IMR-90 (cell line): ENCODE data around the gene PFAS. TPM values are rescaled to one million over a fixed set of nuclear protein-coding genes. Genes with fewer than 3 reads are reported as not detected.

Experiments used
- ATAC-seq: fragments of 200-7000 bp; cut with Tn5 transposase; 2 replicates; pipeline ENCODE4 v1.9.1; 2020; ENCODE audit warnings: low read depth, mild to moderate bottlenecking, moderate library complexity
- BruUV-seq: library from RNA; stranded (reverse); fragments of 400-500 nt; replicated peaks from 2 replicates; lab custom pipeline; 2021; lab: Mats Ljungman, UMichigan
- CTCF ChIA-PET: fragments of 300-600 bp; formaldehyde crosslinking; extraction: SDS; loops from one replicate; lab custom pipeline; 2021; ENCODE audit warnings: antibody characterized with exemption; lab: Yijun Ruan, JAX
- POLR2A ChIA-PET: fragments of 300-600 bp; sonication (Branson Sonifier 250); formaldehyde crosslinking; loops from one replicate; lab custom pipeline; 2022; ENCODE audit warnings: antibody characterized with exemption; ENCODE audit not compliant: unreplicated experiment; lab: Charles Lee
- DNase-seq: peaks from one replicate; pipeline ENCODE4 v3.0.0; 2013
- H2AFZ ChIP-seq: replicated peaks from 2 replicates; pipeline ENCODE3; 2013; ENCODE audit warnings: low read length, mild to moderate bottlenecking; ENCODE audit not compliant: poor library complexity
- H2AK5ac ChIP-seq: 2 replicates; pipeline ENCODE4 v1.6.1; 2013; ENCODE audit warnings: low read depth, low read length, inconsistent platforms
- H2AK9ac ChIP-seq: replicated peaks from 2 replicates; pipeline ENCODE3; 2013; ENCODE audit warnings: mild to moderate bottlenecking, low read depth, low read length, moderate library complexity; ENCODE audit not compliant: poor library complexity
- H2BK120ac ChIP-seq: 2 replicates; pipeline ENCODE4 v1.6.1; 2013; ENCODE audit warnings: low read depth, low read length, inconsistent platforms
- H2BK15ac ChIP-seq: 3 replicates; pipeline ENCODE4 v1.6.1; 2013; ENCODE audit warnings: low read depth, low read length, inconsistent platforms
- H2BK20ac ChIP-seq: 2 replicates; pipeline ENCODE4 v1.6.1; 2013; ENCODE audit warnings: low read depth, mild to moderate bottlenecking, inconsistent platforms, low read length, moderate library complexity
- H2BK5ac ChIP-seq: 2 replicates; pipeline ENCODE4 v1.6.1; 2013; ENCODE audit warnings: mild to moderate bottlenecking, low read depth, low read length, inconsistent platforms; ENCODE audit not compliant: poor library complexity, severe bottlenecking
- H3K14ac ChIP-seq: replicated peaks from 2 replicates; pipeline ENCODE4 v1.6.1; 2013; ENCODE audit warnings: low read depth, low read length, inconsistent platforms
- H3K18ac ChIP-seq: 2 replicates; pipeline ENCODE4 v1.6.1; 2013; ENCODE audit warnings: low read depth, low read length, control low read depth
- H3K23ac ChIP-seq: 2 replicates; pipeline ENCODE4 v1.6.1; 2013; ENCODE audit warnings: low read depth, low read length, inconsistent platforms
- H3K27ac ChIP-seq: 2 replicates; pipeline ENCODE4 v1.5.1; 2013; ENCODE audit warnings: mild to moderate bottlenecking, control low read depth, low read length; ENCODE audit not compliant: insufficient read depth
- H3K27me3 ChIP-seq: 2 replicates; pipeline ENCODE4 v1.6.1; 2013; ENCODE audit warnings: low read length; ENCODE audit not compliant: control insufficient read depth, insufficient read depth
- H3K36me3 ChIP-seq: 2 replicates; pipeline ENCODE4 v1.6.1; 2013; ENCODE audit warnings: low read length, mixed read lengths; ENCODE audit not compliant: control insufficient read depth, insufficient read depth
- H3K4ac ChIP-seq: 2 replicates; pipeline ENCODE4 v1.6.1; 2013; ENCODE audit warnings: low read depth, low read length, inconsistent platforms
- H3K4me1 ChIP-seq: 2 replicates; pipeline ENCODE4 v1.6.1; 2013; ENCODE audit warnings: low read length, mixed read lengths; ENCODE audit not compliant: control insufficient read depth, insufficient read depth
- H3K4me2 ChIP-seq: 2 replicates; pipeline ENCODE4 v1.6.1; 2013; ENCODE audit warnings: low read depth, mild to moderate bottlenecking, control low read depth, low read length, moderate library complexity
- H3K4me3 ChIP-seq: 2 replicates; pipeline ENCODE4 v1.5.1; 2013; ENCODE audit warnings: low read depth, mild to moderate bottlenecking, control low read depth, low read length, moderate library complexity; ENCODE audit not compliant: insufficient read depth
- H3K56ac ChIP-seq: 2 replicates; pipeline ENCODE4 v1.6.1; 2013; ENCODE audit warnings: low read length, inconsistent platforms; ENCODE audit not compliant: insufficient read depth; ENCODE audit errors: extremely low read depth
- H3K79me1 ChIP-seq, 2 experiments: 2 replicates each; pipeline ENCODE4 v1.6.1; 2013; ENCODE audit warnings: low read length in 2 of 2, inconsistent platforms in 1 of 2, low read depth in 1 of 2
- H3K9ac ChIP-seq: 2 replicates; pipeline ENCODE4 v1.6.1; 2013; ENCODE audit warnings: low read depth, low read length, control low read depth
- H3K9me1 ChIP-seq: 2 replicates; pipeline ENCODE4 v1.6.1; 2013; ENCODE audit warnings: low read length, inconsistent platforms; ENCODE audit not compliant: insufficient read depth
- H3K9me3 ChIP-seq: 2 replicates; pipeline ENCODE4 v1.6.1; 2013; ENCODE audit warnings: low read length; ENCODE audit not compliant: control insufficient read depth, insufficient read depth
- H4K20me1 ChIP-seq: 2 replicates; pipeline ENCODE4 v1.6.1; 2013; ENCODE audit warnings: low read length, inconsistent platforms; ENCODE audit not compliant: insufficient read depth
- H4K5ac ChIP-seq: 2 replicates; pipeline ENCODE4 v1.6.1; 2013; ENCODE audit warnings: mild to moderate bottlenecking, low read depth, low read length, control low read depth
- H4K8ac ChIP-seq, 2 experiments: 2 replicates each; pipeline ENCODE4 v1.6.1; 2013; ENCODE audit warnings: low read depth in 2 of 2, low read length in 2 of 2, control low read depth in 1 of 2, inconsistent platforms in 1 of 2
- H4K91ac ChIP-seq: 2 replicates; pipeline ENCODE4 v1.6.1; 2013; ENCODE audit warnings: low read depth, low read length, inconsistent platforms; ENCODE audit not compliant: insufficient read depth
- BHLHE40 ChIP-seq: fragments of 150-350 bp; IDR thresholded peaks from 2 replicates; pipeline ENCODE4 v1.6.1; 2016; ENCODE audit warnings: mild to moderate bottlenecking, low read depth, low read length
- CEBPB ChIP-seq: IDR thresholded peaks from 2 replicates; pipeline ENCODE4 v1.6.1; 2012; ENCODE audit warnings: low read depth, low read length, improper control_type of control experiment
- CHD1 ChIP-seq: IDR thresholded peaks from 2 replicates; pipeline ENCODE4 v1.6.1; 2012; ENCODE audit warnings: low read depth, low read length, improper control_type of control experiment
- CTCF ChIP-seq: conservative IDR thresholded peaks from 2 replicates; pipeline ENCODE4 v1.5.1; 2012; ENCODE audit warnings: mild to moderate bottlenecking, low read depth, low read length, improper control_type of control experiment
- ELK1 ChIP-seq: fragments of 150-350 bp; IDR thresholded peaks from 2 replicates; pipeline ENCODE4 v1.6.1; 2016; ENCODE audit warnings: low read depth, mild to moderate bottlenecking, low read length, moderate library complexity, borderline replicate concordance
- FOS ChIP-seq: fragments of 150-350 bp; IDR thresholded peaks from 2 replicates; pipeline ENCODE4 v1.6.1; 2016; ENCODE audit warnings: low read depth, low read length
- MAFK ChIP-seq: IDR thresholded peaks from 2 replicates; pipeline ENCODE4 v1.6.1; 2012; ENCODE audit warnings: low read depth, low read length, improper control_type of control experiment
- MAZ ChIP-seq: IDR thresholded peaks from 2 replicates; pipeline ENCODE4 v1.6.1; 2012; ENCODE audit warnings: low read depth, mild to moderate bottlenecking, low read length, improper control_type of control experiment, moderate library complexity, borderline replicate concordance
- NFE2L2 ChIP-seq: fragments of 150-350 bp; IDR thresholded peaks from 2 replicates; pipeline ENCODE4 v1.6.1; 2016; ENCODE audit warnings: low read depth, mild to moderate bottlenecking, low read length
- POLR2A ChIP-seq: IDR thresholded peaks from 2 replicates; pipeline ENCODE4 v1.6.1; 2012; ENCODE audit warnings: mild to moderate bottlenecking, low read depth, low read length
- RAD21 ChIP-seq: IDR thresholded peaks from 2 replicates; pipeline ENCODE4 v1.6.1; 2012; ENCODE audit warnings: low read length, improper control_type of control experiment
- RCOR1 ChIP-seq: IDR thresholded peaks from 2 replicates; pipeline ENCODE4 v1.6.1; 2012; ENCODE audit warnings: mild to moderate bottlenecking, low read length, improper control_type of control experiment; ENCODE audit not compliant: insufficient replicate concordance
- RFX5 ChIP-seq: IDR thresholded peaks from 2 replicates; pipeline ENCODE4 v1.8.0; 2012; ENCODE audit warnings: low read depth, mild to moderate bottlenecking, low read length, moderate library complexity
- SMC3 ChIP-seq: fragments of 150-350 bp; IDR thresholded peaks from 2 replicates; pipeline ENCODE4 v1.6.1; 2016; ENCODE audit warnings: low read depth, mild to moderate bottlenecking, antibody characterized with exemption, low read length, moderate library complexity
- USF2 ChIP-seq: fragments of 150-350 bp; IDR thresholded peaks from 2 replicates; pipeline ENCODE4 v1.6.1; 2017; ENCODE audit warnings: mild to moderate bottlenecking, antibody characterized with exemption, low read length, low read depth
- WGBS, 2 experiments: methylation state at CpG; one replicate each; pipeline versions ENCODE4 v1.1.5 to v1.1.7; 2013; ENCODE audit warnings: missing lambda C conversion rate in 2 of 2; ENCODE audit not compliant: insufficient read length in 1 of 2; ENCODE audit errors: extremely low coverage in 2 of 2; 5-methylcytosine and 5-hydroxymethylcytosine counted together
- dilution Hi-C: fragments of 300-500 bp; cut with HindIII; formaldehyde crosslinking; loops from one replicate; pipeline ENCODE4 v1.14.3; 2018; ENCODE audit warnings: low sequenced_read_pairs; ENCODE audit not compliant: unreplicated experiment
- in situ Hi-C: fragments of 300-500 bp; cut with MboI; formaldehyde crosslinking; loops from 3 replicates; pipeline ENCODE4 v1.14.3; 2019; ENCODE audit warnings: low sequenced_read_pairs, inconsistent platforms, mixed read lengths
- intact Hi-C: fragments of 100-400 bp; cut with micrococcal nuclease; formaldehyde crosslinking; loops from 2 replicates; pipeline ENCODE4 v1.10.0; 2022
- polyA plus RNA-seq, 3 experiments: library from polyadenylated mRNA; depleted of rRNA; stranded (reverse); fragments of >200 nt; gene quantifications; 2 replicates each; pipeline ENCODE4 v1.2.3, GENCODE V29; 2012; ENCODE audit warnings: low replicate concordance in 1 of 3
- total RNA-seq: library from RNA; depleted of rRNA; stranded (reverse); fragments of >200 nt; gene quantifications from 2 replicates; pipeline ENCODE4 v1.2.3, GENCODE V29; 2012

The PFAS gene
- total and polyA plus RNA-seq, 2 of the 4 experiments (the other 2 are of a cell fraction) = 20.7 to 26.2 TPM

- 10% methylated on average over 14 of the region's 15 CpGs; no CpG with 5 or more reads in 1 of the 2 experiments for WGBS, 2 experiments
- ATAC-seq = peak; percentile 33
- intact Hi-C loops (no loop called here), in situ Hi-C loops (no loop called here), dilution Hi-C loops (no loop called here)
- H4K20me1 ChIP-seq = peaks cover 2% of the 10 kb centered on the region; the same call in 1 of the 2 replicates
- peak overlapping the region; percentile 20; the same call in 1 of the 2 replicates for H3K18ac ChIP-seq
- H2AFZ ChIP-seq = peak overlapping the region; percentile 99
- peak overlapping the region; percentile 50 for H3K9ac ChIP-seq
- peak overlapping the region; percentile 67 for H2BK20ac ChIP-seq
- ChIA-PET POLR2A (interaction anchor here (0.6 to 0.7 kb wide), 3 partner anchors 9 to 212 kb away, joined by 3 to 4 read pairs (median 3); no protein-coding TSS in a partner anchor), CTCF (interaction anchor here (0.6 to 1.7 kb wide), 2 partner anchors 176 to 305 kb away, joined by 3 to 7 read pairs; partner anchors contain the start of gene ALOXE3)
- peak overlapping the region; percentile 43; the same call in 1 of the 2 replicates for H4K91ac ChIP-seq
- TSS peak; percentile 74 for BruUV-seq
- peak overlapping the region; percentile 5; the same call in 1 of the 3 replicates for H2BK15ac ChIP-seq
- H3K23ac ChIP-seq = peak overlapping the region; percentile 82; the same call in 1 of the 2 replicates
- no peaks in the 10 kb centered on the region for H3K36me3 ChIP-seq
- no peak for DNase-seq
- peak overlapping the region; percentile 41 to 84; a peak in 2 of 4 replicates for H4K8ac ChIP-seq
- H3K9me3 ChIP-seq = no peaks in the 10 kb centered on the region
- H3K4ac ChIP-seq = peak overlapping the region; percentile 78
- H3K79me1 ChIP-seq = peaks cover 7 to 28% of the 10 kb centered on the region in 2 experiments; a peak in 2 of 4 replicates
- H3K4me3 ChIP-seq = peak overlapping the region; percentile 46
- peak overlapping the region; percentile 25 for H2BK5ac ChIP-seq
- H3K27ac ChIP-seq = peak overlapping the region; percentile 22; the same call in 1 of the 2 replicates
- peak overlapping the region; percentile 92 for H3K4me2 ChIP-seq
- peak overlapping the region; percentile 61 for H3K14ac ChIP-seq
- peak overlapping the region; percentile 63 for H4K5ac ChIP-seq
- H2AK9ac ChIP-seq = peak overlapping the region; percentile 4
- peaks cover 2% of the 10 kb centered on the region for H3K4me1 ChIP-seq
- peak overlapping the region; percentile 13; the same call in 1 of the 2 replicates for H2AK5ac ChIP-seq
- peak overlapping the region; percentile 71 for H2BK120ac ChIP-seq
- H3K27me3 ChIP-seq = no peaks in the 10 kb centered on the region
- H3K56ac ChIP-seq = peak overlapping the region; percentile 19; the same call in 1 of the 2 replicates
- H3K9me1 ChIP-seq = peaks cover 13% of the 10 kb centered on the region
- TF ChIP-seq SMC3 = no peak
- no peak for TF ChIP-seq MAZ
- TF ChIP-seq ELK1 = no peak
- TF ChIP-seq RFX5 = no peak
- TF ChIP-seq BHLHE40 = no peak
- no peak for TF ChIP-seq CTCF
- TF ChIP-seq NFE2L2 = no peak
- TF ChIP-seq RCOR1 = no peak
- no peak for TF ChIP-seq CHD1
- no peak for TF ChIP-seq FOS
- no peak for TF ChIP-seq CEBPB
- TF ChIP-seq RAD21 = no peak
- TF ChIP-seq MAFK = no peak
- no peak for TF ChIP-seq POLR2A
- no peak for TF ChIP-seq USF2
Observed at GRCh38 chr17:8294814-8295316, 45.8 kb downstream of the PFAS start.
